ENCODE data around the gene HLA-DPB1.

Gene HLA-DPB1

DNA sequence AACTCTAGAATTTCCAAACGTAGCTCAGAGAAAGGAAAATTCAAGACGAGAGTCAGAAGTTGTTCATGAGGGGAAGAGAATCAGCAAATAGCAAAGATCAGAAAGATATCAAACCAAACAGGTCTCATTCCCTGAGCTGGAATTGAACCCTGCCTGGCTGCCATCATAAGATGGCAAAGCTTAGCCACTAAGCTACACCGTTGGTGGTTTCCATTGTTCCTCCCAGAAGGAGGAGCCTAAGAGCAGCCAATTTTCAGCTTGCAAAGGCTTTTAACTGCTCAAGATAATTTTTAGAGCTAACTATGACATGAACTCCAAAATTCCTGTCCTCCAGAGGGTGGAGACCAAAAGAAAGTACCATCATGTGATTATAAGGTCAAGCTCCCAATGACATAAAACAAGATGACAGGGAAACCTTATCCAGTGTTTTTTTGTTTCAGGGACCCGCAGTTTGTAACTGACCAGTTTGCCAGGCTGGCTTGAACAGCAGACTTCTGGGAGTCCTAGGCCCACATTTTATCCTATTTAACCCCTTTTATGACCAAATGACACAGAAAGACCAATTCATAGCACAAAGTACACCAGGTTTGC is 60.6 kb downstream of the HLA-DPB1 start:
- no peak for TF ChIP-seq CEBPB (IDR thresholded peaks at IDR 0.05)
